K562 (cell line): Measurements from ENCODE around the gene KCNB1. TPM values are rescaled to one million over a fixed set of nuclear protein-coding genes. Genes with fewer than 3 reads are reported as not detected.

ENCODE experiments used
- ATAC-seq: fragments of 200-7000 bp; cut with Tn5 transposase; 3 replicates; pipeline ENCODE4 v1.9.1; 2020; ENCODE audit warnings: moderate library complexity
- BruUV-seq: library from RNA; stranded (reverse); fragments of 400-500 nt; replicated peaks from 2 replicates; lab custom pipeline; 2021; lab: Mats Ljungman, UMichigan
- CTCF ChIA-PET: fragments of 300-600 bp; formaldehyde crosslinking; extraction: SDS; loops from one replicate; lab custom pipeline; 2021; ENCODE audit warnings: low intra/inter-chr PET ratio; lab: Yijun Ruan, JAX
- POLR2A ChIA-PET: fragments of 300-600, 350-650 bp; sonication (Branson Sonifier 250); formaldehyde crosslinking; extraction: SDS; loops from one replicate; lab custom pipeline; 2021; ENCODE audit warnings: antibody characterized with exemption, inconsistent platforms; lab: Yijun Ruan, JAX
- DNase-seq, 4 experiments: peaks; one replicate each; pipeline versions ENCODE4 v3.0.0 to v3.0.0-alpha.2; 2011 to 2018; ENCODE audit warnings: low spot score in 3 of 4, mixed read lengths in 3 of 4; ENCODE audit errors: extremely low read depth in 1 of 4
- FAIRE-seq: peaks from 2 replicates; lab custom pipeline; 2011; peaks lifted over from hg19 to GRCh38; lab: Jason Lieb, UNC
- H2AFZ ChIP-seq: 2 replicates; pipeline ENCODE4 v1.6.0; 2011; ENCODE audit warnings: low read depth, low read length, control low read depth, inconsistent platforms
- H3K27ac ChIP-seq: fragments of 200-600 bp; 3 replicates; pipeline ENCODE4 v1.8.0; 2011; ENCODE audit warnings: low read depth, mild to moderate bottlenecking, control low read depth, inconsistent platforms, low read length, moderate library complexity, mixed read lengths; ENCODE audit errors: extremely low read depth
- H3K27me3 ChIP-seq, 2 experiments: fragments of 300-600 bp in 1 of 2; 2 replicates in 1 of 2; 3 replicates in 1 of 2; pipeline versions ENCODE4 v1.6.0 to v1.8.0; 2011; ENCODE audit warnings: inconsistent platforms in 2 of 2, low read length in 2 of 2, mild to moderate bottlenecking in 1 of 2, mixed read lengths in 1 of 2, moderate library complexity in 1 of 2; ENCODE audit not compliant: control insufficient read depth in 2 of 2, insufficient read depth in 2 of 2
- H3K36me3 ChIP-seq: fragments of 300-600 bp; 3 replicates; pipeline ENCODE4 v1.8.0; 2011; ENCODE audit warnings: mild to moderate bottlenecking, low read length, inconsistent platforms; ENCODE audit not compliant: control insufficient read depth, insufficient read depth
- H3K4me1 ChIP-seq, 2 experiments: fragments of 200-600 bp in 1 of 2; replicated peaks in 1 of 2; 2 replicates in 1 of 2; 3 replicates in 1 of 2; pipeline versions ENCODE4 v1.5.1 to v1.8.0; 2011; ENCODE audit warnings: inconsistent platforms in 2 of 2, low read length in 2 of 2, mild to moderate bottlenecking in 1 of 2, mixed read lengths in 1 of 2, moderate library complexity in 1 of 2; ENCODE audit not compliant: control insufficient read depth in 2 of 2, insufficient read depth in 2 of 2
- H3K4me2 ChIP-seq: 2 replicates; pipeline ENCODE4 v1.6.1; 2011; ENCODE audit warnings: low read length, control low read depth, inconsistent platforms, mixed read lengths; ENCODE audit not compliant: insufficient read depth
- H3K4me3 ChIP-seq: fragments of 200-600 bp; sonication (generic), shearing (Covaris generic); 2 replicates; pipeline ENCODE4 v1.5.1; 2016; ENCODE audit warnings: control low read depth, inconsistent platforms
- H3K79me2 ChIP-seq: fragments of 200-600 bp; 3 replicates; pipeline ENCODE4 v1.8.0; 2011; ENCODE audit warnings: low read length, inconsistent platforms; ENCODE audit not compliant: control insufficient read depth, insufficient read depth
- H3K9ac ChIP-seq, 2 experiments: 2 replicates each; pipeline versions ENCODE4 v1.6.0 to v1.6.1; 2011; ENCODE audit warnings: low read depth in 2 of 2, low read length in 2 of 2, control low read depth in 1 of 2, inconsistent platforms in 1 of 2, mild to moderate bottlenecking in 1 of 2, mixed read lengths in 1 of 2; ENCODE audit not compliant: insufficient read depth in 1 of 2
- H3K9me1 ChIP-seq: one replicate; pipeline ENCODE4 v1.6.0; 2011; ENCODE audit warnings: inconsistent platforms, mild to moderate bottlenecking, low read length, moderate library complexity; ENCODE audit not compliant: control insufficient read depth, insufficient read depth
- H3K9me3 ChIP-seq: replicated peaks from 2 replicates; pipeline ENCODE4 v1.5.1; 2011; ENCODE audit warnings: low read depth, low read length, inconsistent platforms; ENCODE audit not compliant: control insufficient read depth, insufficient read depth
- H4K20me1 ChIP-seq: replicated peaks from 2 replicates; pipeline ENCODE4 v1.6.1; 2011; ENCODE audit warnings: low read length, inconsistent platforms, mixed read lengths; ENCODE audit not compliant: control insufficient read depth, insufficient read depth
- BRD9 ChIP-seq: fragments of 450-650 bp; IDR thresholded peaks from 2 replicates; pipeline ENCODE4 v1.6.1; 2018; ENCODE audit warnings: low read depth; ENCODE audit not compliant: partially characterized antibody
- CBX8 ChIP-seq: fragments of 200-600 bp; sonication (generic); IDR thresholded peaks from 2 replicates; pipeline ENCODE4 v1.6.1; 2012; ENCODE audit warnings: borderline replicate concordance, mixed run types, low read depth, mild to moderate bottlenecking, moderate library complexity, mixed read lengths, low read length, control low read depth, inconsistent platforms; ENCODE audit not compliant: poor library complexity, severe bottlenecking; ENCODE audit errors: extremely low read depth
- EGR1 ChIP-seq: fragments of 450-650 bp; conservative IDR thresholded peaks from 2 replicates; pipeline ENCODE4 v1.6.1; 2017; ENCODE audit warnings: mild to moderate bottlenecking
- GTF3C2 ChIP-seq: IDR thresholded peaks from 3 replicates; pipeline ENCODE4 v1.6.1; 2011; ENCODE audit warnings: borderline replicate concordance, mild to moderate bottlenecking, moderate library complexity; ENCODE audit not compliant: insufficient read length; ENCODE audit errors: extremely low read depth
- HEY1 ChIP-seq: fragments of 250-450 bp; sonication (Bioruptor Pico); IDR thresholded peaks from 2 replicates; pipeline ENCODE4 v1.5.0; 2020; ENCODE audit warnings: mild to moderate bottlenecking, moderate library complexity, borderline replicate concordance
- LARP7 ChIP-seq: fragments of 450-650 bp; IDR thresholded peaks from 2 replicates; pipeline ENCODE4 v1.6.1; 2016
- NFXL1 ChIP-seq: fragments of 450-650 bp; formaldehyde crosslinking; IDR thresholded peaks from 2 replicates; pipeline ENCODE4 v1.4.0; 2021; ENCODE audit warnings: mild to moderate bottlenecking
- SREBF2 ChIP-seq: sonication (generic); formaldehyde crosslinking; IDR thresholded peaks from 2 replicates; pipeline ENCODE4 v1.4.0; 2020; ENCODE audit warnings: mild to moderate bottlenecking, missing genetic modification reagents
- SRSF7 ChIP-seq: fragments of 200-400 bp; formaldehyde crosslinking; optimal IDR thresholded peaks from 2 replicates; pipeline ENCODE3; 2017; ENCODE audit warnings: mild to moderate bottlenecking, low read depth, low read length
- STAT5A ChIP-seq: IDR thresholded peaks from 2 replicates; pipeline ENCODE4 v1.6.1; 2012; ENCODE audit warnings: low read length, inconsistent platforms, borderline replicate concordance
- ZNF583 ChIP-seq: fragments of 250-450 bp; sonication (Bioruptor Pico); IDR thresholded peaks from 2 replicates; pipeline ENCODE4 v1.4.0; 2020
- WGBS: fragments of 100-300 bp; shearing (Covaris generic); methylation state at CpG from one replicate; pipeline ENCODE4 v1.1.6; 2016; ENCODE audit warnings: low coverage, mixed read lengths; ENCODE audit not compliant: insufficient coverage; ENCODE audit errors: missing lambda C conversion rate; 5-methylcytosine and 5-hydroxymethylcytosine counted together
- in situ Hi-C: fragments of 300-500 bp; cut with MboI; formaldehyde crosslinking; loops from 4 replicates; pipeline ENCODE4 v1.15.0; 2018; ENCODE audit warnings: inconsistent platforms, mixed read lengths
- intact Hi-C: fragments of 100-400 bp; cut with micrococcal nuclease; formaldehyde crosslinking; loops from 2 replicates; pipeline ENCODE4 v1.14.2; 2022
- polyA plus RNA-seq, 8 experiments: library from polyadenylated mRNA; depleted of rRNA in 4 of 8; stranded (reverse) in 5 of 8; unstranded in 3 of 8; fragments of >200 nt; fragmentation: Nextera tagmentation in 2 of 8; fragmentation: Illumina TruSeq in 1 of 8; extraction: Ambion mirVana in 2 of 8; extraction: Trizol in 1 of 8; gene quantifications; 2 replicates each; pipeline versions ENCODE4 v1.2.1 to v1.2.3, GENCODE V29; 2011 to 2014; ENCODE audit warnings: inconsistent platforms in 1 of 8, missing spikeins in 1 of 8
- total RNA-seq, 7 experiments: library from RNA; depleted of rRNA in 6 of 7; stranded (reverse); fragments of >200 nt in 6 of 7; fragmentation: Illumina TruSeq in 2 of 7; extraction: Trizol in 2 of 7; gene quantifications; 2 replicates each; pipeline versions ENCODE4 v1.2.1 to v1.2.3, GENCODE V29; 2011 to 2021; ENCODE audit warnings: low replicate concordance in 1 of 7
- TF ChIP-seq, protein P1 (sequence below): sonication (generic); formaldehyde crosslinking; IDR thresholded peaks from 2 replicates; pipeline ENCODE4 v1.8.0; 2022; ENCODE audit warnings: missing genetic modification reagents, mild to moderate bottlenecking, borderline replicate concordance
- TF ChIP-seq, protein P2 (sequence below): fragments of 450-650 bp; IDR thresholded peaks from 2 replicates; pipeline ENCODE4 v1.6.1; 2017; ENCODE audit warnings: mild to moderate bottlenecking, moderate library complexity
- TF ChIP-seq, protein P3 (sequence below): fragments of 200-400 bp; formaldehyde crosslinking; IDR thresholded peaks from 2 replicates; pipeline ENCODE4 v1.6.1; 2017; ENCODE audit warnings: mild to moderate bottlenecking, low read depth, low read length, moderate library complexity

The KCNB1 gene
- total and polyA plus RNA-seq, 9 of the 15 experiments (the other 6 are each of a cell fraction or from before 2014, with no cell fraction given) = 0.01 to 0.06 TPM; not detected in 7

- WGBS = 0% methylated on average over 6 of the region's 6 CpGs
- H4K20me1 ChIP-seq = no peaks in the 10 kb centered on the region
- no peak for TF ChIP-seq GTF3C2
- no peak for TF ChIP-seq LARP7
- no peak for TF ChIP-seq ZNF583 (CRISPR knock-in tag)
- no peak for TF ChIP-seq NFXL1 (CRISPR knock-in tag)
- TF ChIP-seq, protein P1, sequence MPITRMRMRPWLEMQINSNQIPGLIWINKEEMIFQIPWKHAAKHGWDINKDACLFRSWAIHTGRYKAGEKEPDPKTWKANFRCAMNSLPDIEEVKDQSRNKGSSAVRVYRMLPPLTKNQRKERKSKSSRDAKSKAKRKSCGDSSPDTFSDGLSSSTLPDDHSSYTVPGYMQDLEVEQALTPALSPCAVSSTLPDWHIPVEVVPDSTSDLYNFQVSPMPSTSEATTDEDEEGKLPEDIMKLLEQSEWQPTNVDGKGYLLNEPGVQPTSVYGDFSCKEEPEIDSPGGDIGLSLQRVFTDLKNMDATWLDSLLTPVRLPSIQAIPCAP (CRISPR knock-in tag) = no peak
- TF ChIP-seq STAT5A = no peak
- TF ChIP-seq, protein P2, sequence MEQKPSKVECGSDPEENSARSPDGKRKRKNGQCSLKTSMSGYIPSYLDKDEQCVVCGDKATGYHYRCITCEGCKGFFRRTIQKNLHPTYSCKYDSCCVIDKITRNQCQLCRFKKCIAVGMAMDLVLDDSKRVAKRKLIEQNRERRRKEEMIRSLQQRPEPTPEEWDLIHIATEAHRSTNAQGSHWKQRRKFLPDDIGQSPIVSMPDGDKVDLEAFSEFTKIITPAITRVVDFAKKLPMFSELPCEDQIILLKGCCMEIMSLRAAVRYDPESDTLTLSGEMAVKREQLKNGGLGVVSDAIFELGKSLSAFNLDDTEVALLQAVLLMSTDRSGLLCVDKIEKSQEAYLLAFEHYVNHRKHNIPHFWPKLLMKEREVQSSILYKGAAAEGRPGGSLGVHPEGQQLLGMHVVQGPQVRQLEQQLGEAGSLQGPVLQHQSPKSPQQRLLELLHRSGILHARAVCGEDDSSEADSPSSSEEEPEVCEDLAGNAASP = no peak
- TF ChIP-seq HEY1 (CRISPR knock-in tag) = no peak
- TF ChIP-seq BRD9 = no peak
- no peak for TF ChIP-seq EGR1
- no peak for TF ChIP-seq SREBF2 (CRISPR knock-in tag)
- no peak for TF ChIP-seq CBX8
- TF ChIP-seq, protein P3, sequence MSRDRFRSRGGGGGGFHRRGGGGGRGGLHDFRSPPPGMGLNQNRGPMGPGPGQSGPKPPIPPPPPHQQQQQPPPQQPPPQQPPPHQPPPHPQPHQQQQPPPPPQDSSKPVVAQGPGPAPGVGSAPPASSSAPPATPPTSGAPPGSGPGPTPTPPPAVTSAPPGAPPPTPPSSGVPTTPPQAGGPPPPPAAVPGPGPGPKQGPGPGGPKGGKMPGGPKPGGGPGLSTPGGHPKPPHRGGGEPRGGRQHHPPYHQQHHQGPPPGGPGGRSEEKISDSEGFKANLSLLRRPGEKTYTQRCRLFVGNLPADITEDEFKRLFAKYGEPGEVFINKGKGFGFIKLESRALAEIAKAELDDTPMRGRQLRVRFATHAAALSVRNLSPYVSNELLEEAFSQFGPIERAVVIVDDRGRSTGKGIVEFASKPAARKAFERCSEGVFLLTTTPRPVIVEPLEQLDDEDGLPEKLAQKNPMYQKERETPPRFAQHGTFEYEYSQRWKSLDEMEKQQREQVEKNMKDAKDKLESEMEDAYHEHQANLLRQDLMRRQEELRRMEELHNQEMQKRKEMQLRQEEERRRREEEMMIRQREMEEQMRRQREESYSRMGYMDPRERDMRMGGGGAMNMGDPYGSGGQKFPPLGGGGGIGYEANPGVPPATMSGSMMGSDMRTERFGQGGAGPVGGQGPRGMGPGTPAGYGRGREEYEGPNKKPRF = no peak
- no peak for TF ChIP-seq SRSF7
- TF ChIP-seq, all 486 proteins: peak for 0
- H3K27ac ChIP-seq = no peak overlapping the region
- H2AFZ ChIP-seq = no peak overlapping the region
- ChIA-PET CTCF (no interaction called here), POLR2A (no interaction called here)
- in situ Hi-C loops = no loop called here
- H3K4me2 ChIP-seq = no peak overlapping the region
- H3K4me1 ChIP-seq = no peaks in the 10 kb centered on the region
- no TSS peak for BruUV-seq
- FAIRE-seq (no peak), DNase-seq (no peak), ATAC-seq (no peak)
- H3K27me3 ChIP-seq = peaks cover 18 to 75% of the 10 kb centered on the region in 2 experiments; a peak in 4 of 5 replicates
- H3K36me3 ChIP-seq = no peaks in the 10 kb centered on the region
- H3K79me2 ChIP-seq = no peaks in the 10 kb centered on the region
- intact Hi-C loops = no loop called here
- H3K9me3 ChIP-seq = no peaks in the 10 kb centered on the region
- no peak overlapping the region for H3K4me3 ChIP-seq
- no peaks in the 10 kb centered on the region for H3K9me1 ChIP-seq
- H3K9ac ChIP-seq = no peak overlapping the region
These were observed 26.8 kb downstream of the KCNB1 start for GRCh38 chr20:49455691-49456090.
